ENCODE measurements around the gene KCNIP1. TPM values are rescaled to one million over a fixed set of nuclear protein-coding genes. Genes with fewer than 3 reads are reported as not detected.

KCNIP1 gene
- total and polyA plus RNA-seq, 2 of the 8 experiments (the other 6 are each of a cell fraction or from before 2014, with no cell fraction given) = 0.52 to 0.83 TPM

DNA sequence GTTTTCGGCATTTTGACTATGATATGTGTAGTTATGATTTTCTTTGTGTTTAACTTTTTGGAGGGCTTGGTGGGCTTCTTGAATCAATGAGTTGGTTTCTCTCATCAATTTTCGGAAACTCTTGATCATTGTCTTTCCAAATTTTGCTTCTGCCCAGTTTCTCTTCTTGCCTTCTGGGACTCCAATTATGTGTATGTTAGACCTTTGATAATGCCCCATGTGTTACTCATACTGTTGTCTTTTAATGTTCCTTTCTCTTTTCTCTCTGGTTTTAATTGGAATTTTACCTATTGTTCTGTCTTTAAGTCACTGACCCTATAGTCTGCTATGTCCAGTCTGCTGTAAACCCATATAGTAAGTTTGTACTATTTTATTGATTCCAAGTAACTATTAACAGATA lies 41.5 kb downstream of the KCNIP1 start:
- WGBS, 2 experiments (ENCODE audit: extremely low coverage in 1 of 2, insufficient coverage in 1 of 2, insufficient read length in 1 of 2, insufficient replicate concordance in 2 of 2, low coverage in 1 of 2, low lambda C conversion rate in 2 of 2, missing lambda C conversion rate in 1 of 2) = 68% methylated on average over 2 of the region's 2 CpGs; no CpG with 5 or more reads in 1 of the 2 experiments
- H4K91ac ChIP-seq (replicated peaks; ENCODE audit: insufficient read length, low read length) = no peak overlapping the region
- FAIRE-seq (no peak), DNase-seq (ENCODE audit: low read depth in 1 of 2, low spot score in 2 of 2) (no peak)
- H3K4me1 ChIP-seq (replicated peaks in 1 of 4; ENCODE audit: control insufficient read depth in 3 of 4, insufficient read depth in 4 of 4, low read length in 3 of 4) = no peaks in the 10 kb centered on the region
- ChIA-PET CTCF (ENCODE audit: partially characterized antibody) (interaction anchor here (1.3 kb wide), 1 partner anchor 17 kb away, joined by 5 read pairs; no protein-coding TSS in a partner anchor), POLR2A (ENCODE audit: partially characterized antibody) (no interaction called here)
- H3K18ac ChIP-seq (ENCODE audit: extremely low read depth, low read length) = no peak overlapping the region
- H2BK15ac ChIP-seq (ENCODE audit: low read length) = no peak overlapping the region
- H3K14ac ChIP-seq (ENCODE audit: insufficient read length) = no peak overlapping the region
- H2BK5ac ChIP-seq (ENCODE audit: low read depth, low read length) = no peak overlapping the region
- no peak overlapping the region for H2BK120ac ChIP-seq (replicated peaks; ENCODE audit: low read depth, low read length)
- H3K79me2 ChIP-seq (ENCODE audit: control insufficient read depth in 1 of 2, insufficient read depth in 2 of 2, low read length in 2 of 2) = no peaks in the 10 kb centered on the region
- no peak overlapping the region for H3K4me3 ChIP-seq (ENCODE audit: extremely low read depth in 1 of 4, insufficient read depth in 2 of 4, low read depth in 3 of 4, low read length in 4 of 4)
- peaks cover 0 to 6% of the 10 kb centered on the region in 2 experiments; a peak in 2 of 4 replicates for H3K9me3 ChIP-seq (ENCODE audit: insufficient read depth in 2 of 2, low read depth in 1 of 2, low read length in 1 of 2)
- H3K23ac ChIP-seq (ENCODE audit: insufficient read length) = no peak overlapping the region
- H3K9ac ChIP-seq (replicated peaks in 1 of 4; ENCODE audit: extremely low read depth in 1 of 4, low read depth in 3 of 4, low read length in 3 of 4) = no peak overlapping the region
- no peaks in the 10 kb centered on the region for H4K20me1 ChIP-seq (replicated peaks in 1 of 2; ENCODE audit: control insufficient read depth in 1 of 2, insufficient read depth in 2 of 2, low read length in 2 of 2)
- H4K8ac ChIP-seq (ENCODE audit: extremely low read depth, insufficient read depth, low read length) = no peak overlapping the region
- H2AK5ac ChIP-seq (ENCODE audit: low read depth, low read length) = no peak overlapping the region
- no peak overlapping the region for H3K4ac ChIP-seq (replicated peaks; ENCODE audit: insufficient read length, low read depth, low read length)
- H3K23me2 ChIP-seq (ENCODE audit: low read depth, low read length) = peaks cover under 1% of the 10 kb centered on the region; the same call in 1 of the 2 replicates
- no peak overlapping the region for H3K56ac ChIP-seq (replicated peaks; ENCODE audit: insufficient read length, low read depth, low read length)
- H3K79me1 ChIP-seq (ENCODE audit: low read depth, low read length) = no peaks in the 10 kb centered on the region
- H2BK20ac ChIP-seq (ENCODE audit: low read length) = no peak overlapping the region
- H4K5ac ChIP-seq (ENCODE audit: insufficient read length, low read depth, low read length) = no peak overlapping the region
- no peak overlapping the region for H3K27ac ChIP-seq (ENCODE audit: low read depth, low read length)
- H3K4me2 ChIP-seq (ENCODE audit: insufficient read depth in 1 of 2, low read depth in 2 of 2, low read length in 2 of 2) = no peak overlapping the region
- no peak overlapping the region for H2BK12ac ChIP-seq (ENCODE audit: low read depth, low read length)
- no peaks in the 10 kb centered on the region for H3K36me3 ChIP-seq (ENCODE audit: control insufficient read depth in 2 of 4, insufficient read depth in 4 of 4, low read length in 3 of 4)
- H2AFZ ChIP-seq (ENCODE audit: low read length) = no peak overlapping the region
- H3K27me3 ChIP-seq (replicated peaks in 1 of 4; ENCODE audit: control insufficient read depth in 3 of 4, extremely low read depth in 1 of 4, insufficient read depth in 3 of 4, low read length in 3 of 4) = no peaks in the 10 kb centered on the region
- TF ChIP-seq CREB1 (IDR thresholded peaks at IDR 0.05) = no peak
- no peak for TF ChIP-seq RFX5 (IDR thresholded peaks at IDR 0.05; ENCODE audit: borderline replicate concordance, low read depth, low read length)
- TF ChIP-seq, protein P1, sequence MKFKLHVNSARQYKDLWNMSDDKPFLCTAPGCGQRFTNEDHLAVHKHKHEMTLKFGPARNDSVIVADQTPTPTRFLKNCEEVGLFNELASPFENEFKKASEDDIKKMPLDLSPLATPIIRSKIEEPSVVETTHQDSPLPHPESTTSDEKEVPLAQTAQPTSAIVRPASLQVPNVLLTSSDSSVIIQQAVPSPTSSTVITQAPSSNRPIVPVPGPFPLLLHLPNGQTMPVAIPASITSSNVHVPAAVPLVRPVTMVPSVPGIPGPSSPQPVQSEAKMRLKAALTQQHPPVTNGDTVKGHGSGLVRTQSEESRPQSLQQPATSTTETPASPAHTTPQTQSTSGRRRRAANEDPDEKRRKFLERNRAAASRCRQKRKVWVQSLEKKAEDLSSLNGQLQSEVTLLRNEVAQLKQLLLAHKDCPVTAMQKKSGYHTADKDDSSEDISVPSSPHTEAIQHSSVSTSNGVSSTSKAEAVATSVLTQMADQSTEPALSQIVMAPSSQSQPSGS (IDR thresholded peaks at IDR 0.05; ENCODE audit: low read length) = no peak
- no peak for TF ChIP-seq CTBP2 (IDR thresholded peaks at IDR 0.05; ENCODE audit: borderline replicate concordance, insufficient read depth, insufficient read length, low read length)
- TF ChIP-seq JUND (IDR thresholded peaks at IDR 0.05; ENCODE audit: low read length) = no peak
- no peak for TF ChIP-seq PHF8 (conservative IDR thresholded peaks at IDR 0.05; ENCODE audit: low read depth, low read length)
- no peak for TF ChIP-seq CBX8 (IDR thresholded peaks at IDR 0.05; ENCODE audit: borderline replicate concordance, low read depth, low read length)
- no peak for TF ChIP-seq SUZ12 (IDR thresholded peaks at IDR 0.05; ENCODE audit: low read length)
- TF ChIP-seq TAF7 (optimal IDR thresholded peaks at IDR 0.05; ENCODE audit: borderline replicate concordance, low read depth, low read length) = no peak
- no peak for TF ChIP-seq KDM1A (IDR thresholded peaks at IDR 0.05; ENCODE audit: borderline replicate concordance, low read length)
- no peak for TF ChIP-seq CEBPB (IDR thresholded peaks at IDR 0.05; ENCODE audit: low read depth, low read length)
- TF ChIP-seq, protein P2, sequence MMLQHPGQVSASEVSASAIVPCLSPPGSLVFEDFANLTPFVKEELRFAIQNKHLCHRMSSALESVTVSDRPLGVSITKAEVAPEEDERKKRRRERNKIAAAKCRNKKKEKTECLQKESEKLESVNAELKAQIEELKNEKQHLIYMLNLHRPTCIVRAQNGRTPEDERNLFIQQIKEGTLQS (IDR thresholded peaks at IDR 0.05; ENCODE audit: insufficient read depth, low read depth, low read length) = no peak
- no peak for TF ChIP-seq SP1 (IDR thresholded peaks at IDR 0.05; ENCODE audit: low read depth, low read length)

All from H1 (cell line).